Stomach (tissue), 9 donors: ENCODE measurements around the gene ZDHHC17. TPM values are rescaled to one million over a fixed set of nuclear protein-coding genes. Genes with fewer than 3 reads are reported as not detected.

Experiments
- DNase-seq, 2 donors: peaks; one replicate each; pipeline versions ENCODE4 v3.0.0 to v3.0.0-alpha.2; 2013 to 2019
- H3K27ac ChIP-seq, 5 donors: fragments of 200-600 bp in 4 of 5; sonication (generic) in 4 of 5; one replicate each; pipeline ENCODE4 v1.5.1; 2013 to 2019; ENCODE audit warnings: mild to moderate bottlenecking in 1 of 5, moderate library complexity in 1 of 5
- H3K27me3 ChIP-seq, 3 donors: fragments of 200-600 bp; sonication (generic); one replicate each; pipeline ENCODE4 v1.5.1; 2017 to 2019; ENCODE audit warnings: mixed run types in 1 of 3
- H3K36me3 ChIP-seq, 4 donors: fragments of 200-600 bp; sonication (generic); 1 replicate in 3 of 4; 2 replicates in 1 of 4; pipeline ENCODE4 v1.5.1; 2016 to 2019
- H3K4me1 ChIP-seq, 4 donors: fragments of 200-600 bp; sonication (generic); one replicate each; pipeline ENCODE4 v1.5.1; 2016 to 2019
- H3K4me3 ChIP-seq, 4 donors: fragments of 200-600 bp; sonication (generic) in 3 of 4; one replicate each; pipeline ENCODE4 v1.5.1; 2016 to 2019; ENCODE audit warnings: mild to moderate bottlenecking in 1 of 4
- H3K9me3 ChIP-seq, 4 donors: fragments of 200-600 bp; sonication (generic); one replicate each; pipeline ENCODE4 v1.5.1; 2016 to 2019
- CTCF ChIP-seq, 7 experiments: fragments of 450-650 bp in 4 of 7; fragments of 200-600 bp in 3 of 7; sonication (generic) in 3 of 7; IDR thresholded peaks; one replicate each; pipeline ENCODE4 v1.5.1; 2016 to 2019; ENCODE audit warnings: antibody characterized with exemption in 7 of 7, control low read depth in 2 of 7, mild to moderate bottlenecking in 1 of 7
- EP300 ChIP-seq: sonication (generic); formaldehyde crosslinking; IDR thresholded peaks from one replicate; pipeline ENCODE4 v1.6.1; 2017; ENCODE audit warnings: antibody characterized with exemption
- POLR2A ChIP-seq, 4 donors: fragments of 450-650 bp; IDR thresholded peaks; one replicate each; pipeline ENCODE4 v1.6.1; 2016; ENCODE audit warnings: antibody characterized with exemption in 4 of 4, control low read depth in 2 of 4, mild to moderate bottlenecking in 1 of 4, moderate library complexity in 1 of 4
- POLR2AphosphoS5 ChIP-seq, 3 donors: sonication (generic); formaldehyde crosslinking; IDR thresholded peaks; one replicate each; pipeline ENCODE4 v1.6.1; 2016; ENCODE audit warnings: antibody characterized with exemption in 3 of 3
- WGBS, 5 donors: extraction: QIAGEN DNeasy Blood & Tissue Kit in 3 of 5; methylation state at CpG; one replicate each; pipeline versions ENCODE4 v1.1.5 to v1.1.7; 2013 to 2018; 5-methylcytosine and 5-hydroxymethylcytosine counted together
- intact Hi-C: fragments of 100-400 bp; cut with DNase I; formaldehyde crosslinking; loops from one replicate; pipeline ENCODE4 v1.15.1; 2023; ENCODE audit warnings: low total_unique reads
- polyA plus RNA-seq, 3 donors: library from polyadenylated mRNA; stranded (reverse); fragments of 200-250 nt; gene quantifications; one replicate each; pipeline ENCODE4 v1.2.3, GENCODE V29; 2013
- total RNA-seq, 5 donors: library from RNA; depleted of rRNA; stranded (reverse); fragments of >200 nt; gene quantifications; one replicate each; pipeline versions ENCODE4 v1.1.0 to v1.2.3, GENCODE V29; 2014 to 2016
- donor health status: healthy with polysubstance abuse.
- donor health status: Bipolar disorder and iron deficiency.
- donor health status: healthy.

The ZDHHC17 gene
- total and polyA plus RNA-seq, 8 donors: 2.3 to 134 (median 13.2) TPM

- intact Hi-C loops: no loop called here
- no peak for DNase-seq
- peaks cover 0 to 10% (median 4%) of the 10 kb centered on the region in 4 donors for H3K4me1 ChIP-seq
- H3K36me3 ChIP-seq: peaks cover 21 to 40% (median 32%) of the 10 kb centered on the region in 4 donors
- no peak for TF ChIP-seq POLR2AphosphoS5 (IDR thresholded peaks at IDR 0.05)
- TF ChIP-seq CTCF (IDR thresholded peaks at IDR 0.05): no peak
- TF ChIP-seq POLR2A (IDR thresholded peaks at IDR 0.05): no peak
- TF ChIP-seq EP300: no peak
- H3K9me3 ChIP-seq: peaks cover 0 to 14% (median 6%) of the 10 kb centered on the region in 4 donors
- no peaks in the 10 kb centered on the region for H3K27me3 ChIP-seq
- H3K4me3 ChIP-seq: no peak overlapping the region
- WGBS, 5 donors: 93 to 100% (median 97%) methylated on average over 3 of the region's 3 CpGs
- no peak overlapping the region for H3K27ac ChIP-seq
Measured at GRCh38 chr12:76802060-76802459, 38.1 kb downstream of the ZDHHC17 start.

- no peak overlapping the region for H3K27ac ChIP-seq
- no peaks in the 10 kb centered on the region for H3K27me3 ChIP-seq
- no peak overlapping the region for H3K4me3 ChIP-seq
- no peak for TF ChIP-seq CTCF (IDR thresholded peaks at IDR 0.05)
- no peak for TF ChIP-seq POLR2A (IDR thresholded peaks at IDR 0.05)
- TF ChIP-seq EP300: no peak
- no peak for TF ChIP-seq POLR2AphosphoS5 (IDR thresholded peaks at IDR 0.05)
- DNase-seq: peak in 1 of 2 donors; percentile 13
- H3K36me3 ChIP-seq: peaks cover 15 to 52% (median 37%) of the 10 kb centered on the region in 4 donors
- H3K9me3 ChIP-seq: peaks cover 0 to 14% (median 6%) of the 10 kb centered on the region in 4 donors
- intact Hi-C loops: no loop called here
- peaks cover 0 to 8% (median 3%) of the 10 kb centered on the region in 4 donors for H3K4me1 ChIP-seq
- 90 to 94% (median 91%) methylated on average over 8 of the region's 8 CpGs for WGBS, 5 donors
Measured at GRCh38 chr12:76804435-76804976, 40.6 kb downstream of the ZDHHC17 start.

GRCh38 chr12:76810671-76811419 lies 46.9 kb downstream of the ZDHHC17 start:
- no peaks in the 10 kb centered on the region for H3K9me3 ChIP-seq
- no peaks in the 10 kb centered on the region for H3K27me3 ChIP-seq
- H3K27ac ChIP-seq: no peak overlapping the region
- intact Hi-C loops: no loop called here
- no peak for TF ChIP-seq CTCF (IDR thresholded peaks at IDR 0.05)
- TF ChIP-seq POLR2AphosphoS5 (IDR thresholded peaks at IDR 0.05): no peak
- no peak for TF ChIP-seq POLR2A (IDR thresholded peaks at IDR 0.05)
- no peak for TF ChIP-seq EP300
- no peak for DNase-seq
- H3K4me1 ChIP-seq: no peaks in the 10 kb centered on the region
- peaks cover 9 to 83% (median 58%) of the 10 kb centered on the region in 4 donors for H3K36me3 ChIP-seq
- H3K4me3 ChIP-seq: no peak overlapping the region
- WGBS, 5 donors: 64 to 72% (median 69%) methylated on average over 6 of the region's 6 CpGs

GRCh38 chr12:76811976-76812375 lies 48.1 kb downstream of the ZDHHC17 start:
- TF ChIP-seq POLR2AphosphoS5 (IDR thresholded peaks at IDR 0.05) (no peak), EP300 (no peak), POLR2A (IDR thresholded peaks at IDR 0.05) (no peak), CTCF (IDR thresholded peaks at IDR 0.05) (no peak)
- Histone ChIP-seq H3K27me3 (no peaks in the 10 kb centered on the region), H3K4me3 (no peak overlapping the region), H3K9me3 (no peaks in the 10 kb centered on the region), H3K4me1 (no peaks in the 10 kb centered on the region), H3K27ac (no peak overlapping the region), H3K36me3 (peaks cover under 1 to 83% (median 55%) of the 10 kb centered on the region in 4 donors)
- intact Hi-C loops: no loop called here
- WGBS, 5 donors: 94 to 98% (median 96%) methylated on average over 1 of the region's 1 CpG
- DNase-seq: no peak
